Osteoblast (primary cell): ENCODE measurements around the gene PRPH2. TPM values are rescaled to one million over a fixed set of nuclear protein-coding genes. Genes with fewer than 3 reads are reported as not detected.

Experiments used
- DNase-seq: peaks from one replicate; pipeline ENCODE4 v3.0.0; 2011; ENCODE audit warnings: low spot score, mixed read lengths; ENCODE audit not compliant: insufficient read length; ENCODE audit errors: missing footprints
- H2AFZ ChIP-seq: 2 replicates; pipeline ENCODE4 v1.6.0; 2011; ENCODE audit warnings: mild to moderate bottlenecking, low read length
- H3K27ac ChIP-seq: 2 replicates; pipeline ENCODE4 v1.5.1; 2011; ENCODE audit warnings: mild to moderate bottlenecking, low read depth, low read length, moderate library complexity
- H3K27me3 ChIP-seq: 2 replicates; pipeline ENCODE4 v1.6.0; 2012; ENCODE audit warnings: mild to moderate bottlenecking, control low read depth, inconsistent platforms, low read length, moderate library complexity; ENCODE audit not compliant: insufficient read depth
- H3K36me3 ChIP-seq: 2 replicates; pipeline ENCODE4 v1.5.1; 2011; ENCODE audit warnings: mild to moderate bottlenecking, low read length, control low read depth, moderate library complexity; ENCODE audit not compliant: insufficient read depth
- H3K4me1 ChIP-seq: 2 replicates; pipeline ENCODE4 v1.5.1; 2011; ENCODE audit warnings: mild to moderate bottlenecking, low read length, control low read depth, moderate library complexity; ENCODE audit not compliant: insufficient read depth
- H3K4me2 ChIP-seq: 2 replicates; pipeline ENCODE4 v1.6.0; 2011; ENCODE audit warnings: mild to moderate bottlenecking, low read length; ENCODE audit not compliant: insufficient read depth
- H3K4me3 ChIP-seq: fragments of 200-600 bp; sonication (generic); 3 replicates; pipeline ENCODE4 v1.5.1; 2012; ENCODE audit warnings: mild to moderate bottlenecking, low read length, inconsistent platforms; ENCODE audit not compliant: insufficient read depth
- H3K79me2 ChIP-seq: 2 replicates; pipeline ENCODE4 v1.6.0; 2012; ENCODE audit warnings: mild to moderate bottlenecking, low read length, control low read depth, inconsistent platforms; ENCODE audit not compliant: insufficient read depth
- H3K9me3 ChIP-seq: 2 replicates; pipeline ENCODE4 v1.5.1; 2011; ENCODE audit warnings: low read depth, low read length, control low read depth
- H4K20me1 ChIP-seq: 2 replicates; pipeline ENCODE4 v1.6.0; 2012; ENCODE audit warnings: mild to moderate bottlenecking, low read length, control low read depth; ENCODE audit not compliant: insufficient read depth
- CTCF ChIP-seq: IDR thresholded peaks from 2 replicates; pipeline ENCODE4 v1.5.1; 2011; ENCODE audit warnings: mild to moderate bottlenecking, low read depth, low read length, moderate library complexity; ENCODE audit errors: extremely low read depth
- total RNA-seq: library from RNA; depleted of rRNA; stranded (reverse); fragments of >200 nt; gene quantifications from 2 replicates; pipeline ENCODE4 v1.2.3, GENCODE V29; 2012

The PRPH2 gene
- total RNA-seq, 1 donor, result 3.3 TPM

DNA sequence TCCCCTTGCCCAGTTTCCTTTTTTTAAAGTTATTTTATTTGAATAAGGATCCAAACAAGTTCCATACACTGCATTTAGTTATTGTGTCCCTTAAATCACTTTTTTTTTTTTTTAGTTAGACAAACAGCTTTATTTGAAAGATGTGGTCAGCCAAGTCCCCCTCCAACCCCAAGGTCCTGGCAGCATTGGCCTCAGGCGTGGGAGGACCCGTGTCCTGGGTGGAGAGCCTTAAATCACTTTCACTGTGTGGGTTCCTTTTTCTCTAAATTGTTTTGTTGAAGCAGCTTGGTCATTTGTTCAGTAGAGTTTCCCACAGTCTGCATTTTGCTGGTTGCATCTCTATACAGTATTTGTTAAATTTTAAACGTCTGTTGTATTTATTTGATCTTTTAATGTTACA is 28.7 kb upstream of the PRPH2 start:
- no peak overlapping the region for H2AFZ ChIP-seq
- H3K4me1 ChIP-seq, result peaks cover 6% of the 10 kb centered on the region
- H3K4me3 ChIP-seq, result no peak overlapping the region
- H4K20me1 ChIP-seq, result no peaks in the 10 kb centered on the region
- H3K27ac ChIP-seq, result no peak overlapping the region
- DNase-seq, result peak; percentile 56
- H3K9me3 ChIP-seq, result no peaks in the 10 kb centered on the region
- no peaks in the 10 kb centered on the region for H3K27me3 ChIP-seq
- no peak for TF ChIP-seq CTCF
- H3K36me3 ChIP-seq, result no peaks in the 10 kb centered on the region
- H3K79me2 ChIP-seq, result no peaks in the 10 kb centered on the region
- H3K4me2 ChIP-seq, result no peak overlapping the region

- no peak for TF ChIP-seq CTCF
- peak; percentile 78 for DNase-seq
- H3K27me3 ChIP-seq, result no peaks in the 10 kb centered on the region
- H2AFZ ChIP-seq, result no peak overlapping the region
- H3K4me2 ChIP-seq, result peak overlapping the region; percentile 93
- peaks cover 19% of the 10 kb centered on the region for H3K4me1 ChIP-seq
- H3K4me3 ChIP-seq, result peak overlapping the region; percentile 97
- H4K20me1 ChIP-seq, result peaks cover 13% of the 10 kb centered on the region
- no peaks in the 10 kb centered on the region for H3K9me3 ChIP-seq
- H3K79me2 ChIP-seq, result peaks cover 22% of the 10 kb centered on the region
- H3K27ac ChIP-seq, result no peak overlapping the region
- no peaks in the 10 kb centered on the region for H3K36me3 ChIP-seq
Observed at GRCh38 chr6:42748203-42748898, 26.0 kb upstream of the PRPH2 start.

- H3K27ac ChIP-seq, result peak overlapping the region; percentile 67
- peaks cover 15% of the 10 kb centered on the region for H4K20me1 ChIP-seq
- peak overlapping the region; percentile 97 for H3K4me3 ChIP-seq
- H3K4me2 ChIP-seq, result peak overlapping the region; percentile 93
- peak; percentile 91 for DNase-seq
- no peaks in the 10 kb centered on the region for H3K27me3 ChIP-seq
- peaks cover 22% of the 10 kb centered on the region for H3K79me2 ChIP-seq
- peaks cover 19% of the 10 kb centered on the region for H3K4me1 ChIP-seq
- H2AFZ ChIP-seq, result peak overlapping the region; percentile 84
- no peaks in the 10 kb centered on the region for H3K9me3 ChIP-seq
- H3K36me3 ChIP-seq, result no peaks in the 10 kb centered on the region
- TF ChIP-seq CTCF, result no peak
Observed at GRCh38 chr6:42746463-42747391, 24.3 kb upstream of the PRPH2 start.
